ENCODE results near the gene FADS3. TPM values are rescaled to one million over a fixed set of nuclear protein-coding genes. Genes with fewer than 3 reads are reported as not detected.
"Not testable (repeated sequence)": the region's sequence is repeated elsewhere in the genome, so short reads cannot be mapped to it uniquely, and the experiment has no call there.

FADS3 gene
- total and polyA plus RNA-seq, 3 donors from 2014 or later: 20.5 to 88.5 (median 50.6) TPM

GRCh38 chr11:61882879-61883278, 8.5 kb downstream of the FADS3 start:
- no peaks in the 10 kb centered on the region for H3K9me3 ChIP-seq
- H3K27ac ChIP-seq: no peak overlapping the region
- H3K36me3 ChIP-seq (ENCODE audit: low read depth, missing control alignments): no peaks in the 10 kb centered on the region
- no peaks in the 10 kb centered on the region for H3K4me1 ChIP-seq
- WGBS, 2 donors: 89 to 91% methylated on average over 6 of the region's 6 CpGs
- no peaks in the 10 kb centered on the region for H3K27me3 ChIP-seq
- no peak overlapping the region for H3K4me3 ChIP-seq
- DNase-seq: no peak
- TF ChIP-seq CTCF (IDR thresholded peaks at IDR 0.05) (no peak), POLR2A (IDR thresholded peaks at IDR 0.05) (no peak)
- intact Hi-C loops (cut with DNase I; ENCODE audit: low total_unique reads): no loop called here

GRCh38 chr11:61882267-61882666, 9.1 kb downstream of the FADS3 start:
- intact Hi-C loops (cut with DNase I; ENCODE audit: low total_unique reads); H3K27ac ChIP-seq; H3K4me3 ChIP-seq; DNase-seq; H3K9me3 ChIP-seq; H3K36me3 ChIP-seq (ENCODE audit: low read depth, missing control alignments); H3K27me3 ChIP-seq; H3K4me1 ChIP-seq: not testable (repeated sequence)
- WGBS, 2 donors: 74 to 84% methylated on average over 3 of the region's 3 CpGs

GRCh38 chr11:61881397-61881796, 9.9 kb downstream of the FADS3 start:
- Histone ChIP-seq H3K27me3 (no peaks in the 10 kb centered on the region), H3K27ac (no peak overlapping the region), H3K36me3 (ENCODE audit: low read depth, missing control alignments) (no peaks in the 10 kb centered on the region), H3K9me3 (no peaks in the 10 kb centered on the region), H3K4me1 (no peaks in the 10 kb centered on the region), H3K4me3 (no peak overlapping the region)
- TF ChIP-seq CTCF (IDR thresholded peaks at IDR 0.05) (no peak), POLR2A (IDR thresholded peaks at IDR 0.05) (no peak)
- no peak for DNase-seq
- intact Hi-C loops (cut with DNase I; ENCODE audit: low total_unique reads): no loop called here
- WGBS, 2 donors: 84 to 93% methylated on average over 3 of the region's 3 CpGs

GRCh38 chr11:61880454-61880853, 10.9 kb downstream of the FADS3 start:
- no peaks in the 10 kb centered on the region for H3K9me3 ChIP-seq
- H3K4me3 ChIP-seq: no peak overlapping the region
- H3K36me3 ChIP-seq (ENCODE audit: low read depth, missing control alignments): no peaks in the 10 kb centered on the region
- no peaks in the 10 kb centered on the region for H3K4me1 ChIP-seq
- TF ChIP-seq CTCF (IDR thresholded peaks at IDR 0.05) (no peak), POLR2A (IDR thresholded peaks at IDR 0.05) (no peak)
- intact Hi-C loops (cut with DNase I; ENCODE audit: low total_unique reads): no loop called here
- H3K27me3 ChIP-seq: no peaks in the 10 kb centered on the region
- H3K27ac ChIP-seq: no peak overlapping the region
- no peak for DNase-seq
- WGBS, 2 donors: 81 to 82% methylated on average over 6 of the region's 6 CpGs

- Histone ChIP-seq H3K4me1 (no peaks in the 10 kb centered on the region), H3K4me3 (no peak overlapping the region), H3K27ac (no peak overlapping the region), H3K9me3 (no peaks in the 10 kb centered on the region), H3K27me3 (no peaks in the 10 kb centered on the region), H3K36me3 (ENCODE audit: low read depth, missing control alignments) (no peaks in the 10 kb centered on the region)
- intact Hi-C loops (cut with DNase I; ENCODE audit: low total_unique reads): no loop called here
- WGBS, 2 donors: 92 to 96% methylated on average over 11 of the region's 11 CpGs
- TF ChIP-seq POLR2A (IDR thresholded peaks at IDR 0.05): no peak
- TF ChIP-seq CTCF (IDR thresholded peaks at IDR 0.05): no peak
- no peak for DNase-seq
Measured at GRCh38 chr11:61880031-61880430, 11.3 kb downstream of the FADS3 start.

Data from testis (tissue), 3 donors.